ENCODE results near the gene SKP1.

The SKP1 gene

DNA sequence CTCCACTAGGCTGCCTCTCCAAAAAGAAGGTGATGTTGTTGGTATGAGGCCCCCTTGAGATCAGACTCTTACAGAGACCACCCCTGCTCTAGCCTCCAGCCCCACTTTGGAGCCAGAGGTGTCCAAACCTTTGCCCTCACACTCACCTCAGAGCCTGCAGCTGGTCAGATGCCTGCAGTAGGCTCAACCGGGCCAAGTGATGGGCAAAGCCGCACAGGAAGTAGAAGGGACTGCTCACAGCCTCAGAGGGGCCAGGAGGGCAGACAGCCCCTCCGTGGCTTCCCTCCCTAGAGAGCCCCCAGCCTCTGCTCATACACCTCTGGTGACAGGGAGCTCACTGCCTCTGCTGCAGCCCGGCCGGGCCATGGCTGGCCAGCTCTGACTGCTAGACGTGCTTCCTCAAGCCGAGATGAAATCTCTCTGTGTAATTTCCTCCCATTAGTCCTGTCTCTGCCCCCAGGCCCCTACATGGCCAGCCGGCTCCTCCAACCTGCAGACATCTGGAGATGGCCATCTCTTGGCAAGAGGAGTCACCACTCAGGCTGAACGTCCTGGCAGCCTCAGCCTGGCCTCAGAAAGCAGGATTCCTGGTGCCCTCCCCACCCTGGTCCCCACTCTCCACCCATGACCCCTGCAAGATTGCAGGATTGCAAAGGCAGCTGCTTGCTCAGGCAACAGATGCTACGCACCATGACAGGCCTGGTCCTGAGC, 69.6 kb downstream of the SKP1 start:
- H4K20me1 ChIP-seq (ENCODE audit: insufficient read depth, low read length, poor library complexity, severe bottlenecking), result no peaks in the 10 kb centered on the region
- TF ChIP-seq EZH2phosphoT487 (IDR thresholded peaks at IDR 0.05; ENCODE audit: borderline replicate concordance), result no peak
- no peak overlapping the region for H3K4me2 ChIP-seq (ENCODE audit: low read depth, low read length, poor library complexity, severe bottlenecking)
- H2AFZ ChIP-seq (ENCODE audit: low read length), result no peak overlapping the region
- H3K27me3 ChIP-seq (ENCODE audit: insufficient read depth, low read length, poor library complexity, severe bottlenecking), result no peaks in the 10 kb centered on the region
- no peak overlapping the region for H3K4me3 ChIP-seq (ENCODE audit: low read length, poor library complexity, severe bottlenecking)
- no peaks in the 10 kb centered on the region for H3K9me2 ChIP-seq (replicated peaks; ENCODE audit: low read depth, low read length)
- no peaks in the 10 kb centered on the region for H3K36me3 ChIP-seq (ENCODE audit: insufficient read depth, low read length)
- H3K9ac ChIP-seq (ENCODE audit: low read depth, low read length, poor library complexity, severe bottlenecking), result no peak overlapping the region
- H3K4me1 ChIP-seq (ENCODE audit: insufficient read depth, low read length, poor library complexity, severe bottlenecking), result no peaks in the 10 kb centered on the region
- no peaks in the 10 kb centered on the region for H3F3A ChIP-seq (ENCODE audit: low read depth)
- no peaks in the 10 kb centered on the region for H3K9me3 ChIP-seq (ENCODE audit: insufficient read depth, low read depth, low read length)
- H3K79me2 ChIP-seq (ENCODE audit: insufficient read depth, low read length), result no peaks in the 10 kb centered on the region

- H4K20me1 ChIP-seq (ENCODE audit: insufficient read depth, low read length, poor library complexity, severe bottlenecking), result no peaks in the 10 kb centered on the region
- H3K9me3 ChIP-seq (ENCODE audit: insufficient read depth, low read depth, low read length), result no peaks in the 10 kb centered on the region
- H3F3A ChIP-seq (ENCODE audit: low read depth), result no peaks in the 10 kb centered on the region
- H3K9me2 ChIP-seq (replicated peaks; ENCODE audit: low read depth, low read length), result no peaks in the 10 kb centered on the region
- no peak overlapping the region for H2AFZ ChIP-seq (ENCODE audit: low read length)
- no peaks in the 10 kb centered on the region for H3K27me3 ChIP-seq (ENCODE audit: insufficient read depth, low read length, poor library complexity, severe bottlenecking)
- no peak overlapping the region for H3K4me3 ChIP-seq (ENCODE audit: low read length, poor library complexity, severe bottlenecking)
- no peak overlapping the region for H3K4me2 ChIP-seq (ENCODE audit: low read depth, low read length, poor library complexity, severe bottlenecking)
- no peak for TF ChIP-seq EZH2phosphoT487 (IDR thresholded peaks at IDR 0.05; ENCODE audit: borderline replicate concordance)
- TF ChIP-seq, protein P1, sequence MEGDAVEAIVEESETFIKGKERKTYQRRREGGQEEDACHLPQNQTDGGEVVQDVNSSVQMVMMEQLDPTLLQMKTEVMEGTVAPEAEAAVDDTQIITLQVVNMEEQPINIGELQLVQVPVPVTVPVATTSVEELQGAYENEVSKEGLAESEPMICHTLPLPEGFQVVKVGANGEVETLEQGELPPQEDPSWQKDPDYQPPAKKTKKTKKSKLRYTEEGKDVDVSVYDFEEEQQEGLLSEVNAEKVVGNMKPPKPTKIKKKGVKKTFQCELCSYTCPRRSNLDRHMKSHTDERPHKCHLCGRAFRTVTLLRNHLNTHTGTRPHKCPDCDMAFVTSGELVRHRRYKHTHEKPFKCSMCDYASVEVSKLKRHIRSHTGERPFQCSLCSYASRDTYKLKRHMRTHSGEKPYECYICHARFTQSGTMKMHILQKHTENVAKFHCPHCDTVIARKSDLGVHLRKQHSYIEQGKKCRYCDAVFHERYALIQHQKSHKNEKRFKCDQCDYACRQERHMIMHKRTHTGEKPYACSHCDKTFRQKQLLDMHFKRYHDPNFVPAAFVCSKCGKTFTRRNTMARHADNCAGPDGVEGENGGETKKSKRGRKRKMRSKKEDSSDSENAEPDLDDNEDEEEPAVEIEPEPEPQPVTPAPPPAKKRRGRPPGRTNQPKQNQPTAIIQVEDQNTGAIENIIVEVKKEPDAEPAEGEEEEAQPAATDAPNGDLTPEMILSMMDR (conservative IDR thresholded peaks at IDR 0.05; ENCODE audit: low read length), result no peak
- no peaks in the 10 kb centered on the region for H3K36me3 ChIP-seq (ENCODE audit: insufficient read depth, low read length)
- H3K4me1 ChIP-seq (ENCODE audit: insufficient read depth, low read length, poor library complexity, severe bottlenecking), result no peaks in the 10 kb centered on the region
- no peaks in the 10 kb centered on the region for H3K79me2 ChIP-seq (ENCODE audit: insufficient read depth, low read length)
- H3K9ac ChIP-seq (ENCODE audit: low read depth, low read length, poor library complexity, severe bottlenecking), result no peak overlapping the region
Measured at GRCh38 chr5:134103998-134104654, 72.6 kb downstream of the SKP1 start.

DNA sequence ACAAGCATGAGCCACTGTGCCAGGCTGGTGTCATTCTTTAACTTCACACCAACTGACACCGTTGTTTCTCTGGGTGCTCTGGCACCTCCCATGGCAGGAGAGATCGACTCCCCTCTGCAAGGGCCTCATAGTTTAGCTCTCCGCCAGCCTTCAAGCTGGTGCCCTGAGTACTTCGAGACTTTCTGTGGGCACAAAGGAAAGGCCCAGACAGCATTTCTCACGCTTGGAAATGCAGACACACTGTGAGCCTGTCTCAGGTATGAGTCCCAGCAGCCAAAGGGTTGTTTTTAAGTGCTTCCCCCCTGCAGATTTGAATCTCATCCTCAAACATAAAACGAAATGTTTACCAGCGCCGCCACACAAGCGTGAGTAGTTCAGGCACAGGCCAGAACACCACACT, 73.4 kb downstream of the SKP1 start:
- no peaks in the 10 kb centered on the region for H3K27me3 ChIP-seq (ENCODE audit: insufficient read depth, low read length, poor library complexity, severe bottlenecking)
- no peaks in the 10 kb centered on the region for H3K4me1 ChIP-seq (ENCODE audit: insufficient read depth, low read length, poor library complexity, severe bottlenecking)
- H3K9me3 ChIP-seq (ENCODE audit: insufficient read depth, low read depth, low read length), result no peaks in the 10 kb centered on the region
- no peaks in the 10 kb centered on the region for H3F3A ChIP-seq (ENCODE audit: low read depth)
- no peak overlapping the region for H3K9ac ChIP-seq (ENCODE audit: low read depth, low read length, poor library complexity, severe bottlenecking)
- no peaks in the 10 kb centered on the region for H4K20me1 ChIP-seq (ENCODE audit: insufficient read depth, low read length, poor library complexity, severe bottlenecking)
- no peak overlapping the region for H2AFZ ChIP-seq (ENCODE audit: low read length)
- H3K4me3 ChIP-seq (ENCODE audit: low read length, poor library complexity, severe bottlenecking), result no peak overlapping the region
- H3K9me2 ChIP-seq (replicated peaks; ENCODE audit: low read depth, low read length), result no peaks in the 10 kb centered on the region
- TF ChIP-seq, protein P1 (conservative IDR thresholded peaks at IDR 0.05; ENCODE audit: low read length), result no peak
- no peak for TF ChIP-seq EZH2phosphoT487 (IDR thresholded peaks at IDR 0.05; ENCODE audit: borderline replicate concordance)
- H3K79me2 ChIP-seq (ENCODE audit: insufficient read depth, low read length), result no peaks in the 10 kb centered on the region
- H3K4me2 ChIP-seq (ENCODE audit: low read depth, low read length, poor library complexity, severe bottlenecking), result no peak overlapping the region
- H3K36me3 ChIP-seq (ENCODE audit: insufficient read depth, low read length), result no peaks in the 10 kb centered on the region

All from Loucy (cell line).